HCT116 (cell line): Measurements from ENCODE around the gene HOMER1. TPM values are rescaled to one million over a fixed set of nuclear protein-coding genes. Genes with fewer than 3 reads are reported as not detected.

Experiments
- ATAC-seq: fragments of 200-7000 bp; cut with Tn5 transposase; 2 replicates; pipeline ENCODE4 v1.9.1; 2020; ENCODE audit warnings: mild to moderate bottlenecking, moderate library complexity
- BruUV-seq: library from RNA; stranded (reverse); fragments of 400-500 nt; replicated peaks from 2 replicates; lab custom pipeline; 2021; lab: Mats Ljungman, UMichigan
- CTCF ChIA-PET: fragments of 300-600 bp; sonication (Branson Sonifier 250); formaldehyde crosslinking; loops from one replicate; lab custom pipeline; 2021; ENCODE audit warnings: antibody characterized with exemption; lab: Charles Lee
- POLR2A ChIA-PET: fragments of 300-600, 350-600 bp; sonication (Branson Sonifier 250); formaldehyde crosslinking; loops from one replicate; lab custom pipeline; 2021; ENCODE audit warnings: antibody characterized with exemption; lab: Charles Lee
- RAD21 ChIA-PET, 2 experiments: fragments of 300-600 bp; sonication (Branson Sonifier 250); formaldehyde crosslinking; loops; one replicate each; lab custom pipeline; 2023; ENCODE audit warnings: low total read pairs in 2 of 2; ENCODE audit not compliant: uncharacterized antibody in 2 of 2, unreplicated experiment in 2 of 2, low non-redundant PET in 1 of 2; lab: Charles Lee
- DNase-seq: peaks from one replicate; pipeline ENCODE4 v3.0.0-alpha.2; 2010; ENCODE audit warnings: low read depth, low spot score
- H2AFZ ChIP-seq: fragments of 200-600 bp; shearing (Covaris generic), sonication (generic); 2 replicates; pipeline ENCODE4 v1.6.1; 2017; ENCODE audit warnings: low read depth, mixed run types, mixed read lengths, antibody characterized with exemption, low read length; ENCODE audit not compliant: poor library complexity, severe bottlenecking
- H3K27ac ChIP-seq: 2 replicates; pipeline ENCODE4 v1.5.1; 2012; ENCODE audit warnings: low read depth, low read length
- H3K27me3 ChIP-seq: fragments of 200-600 bp; sonication (generic); 2 replicates; pipeline ENCODE4 v1.6.1; 2016; ENCODE audit warnings: mixed run types, low read length, mixed read lengths; ENCODE audit not compliant: insufficient read depth
- H3K36me3 ChIP-seq, 2 experiments: fragments of 200-500 bp in 1 of 2; fragments of 200-600 bp in 1 of 2; sonication (Bioruptor generic) in 1 of 2; sonication (generic) in 1 of 2; 2 replicates each; pipeline versions ENCODE4 v1.5.1 to v1.6.1; 2014 to 2016; ENCODE audit warnings: low read length in 2 of 2, inconsistent platforms in 1 of 2, mixed read lengths in 1 of 2, mixed run types in 1 of 2; ENCODE audit not compliant: insufficient read depth in 2 of 2, control insufficient read depth in 1 of 2
- H3K4me1 ChIP-seq, 2 experiments: fragments of 200-600 bp in 1 of 2; sonication (generic) in 1 of 2; 2 replicates each; pipeline versions ENCODE4 v1.5.1 to v1.6.1; 2012 to 2017; ENCODE audit warnings: low read length in 2 of 2, inconsistent platforms in 1 of 2, mild to moderate bottlenecking in 1 of 2, mixed read lengths in 1 of 2, mixed run types in 1 of 2, moderate library complexity in 1 of 2; ENCODE audit not compliant: insufficient read depth in 2 of 2, control insufficient read depth in 1 of 2
- H3K4me2 ChIP-seq: fragments of 200-600 bp; sonication (generic); 2 replicates; pipeline ENCODE4 v1.6.1; 2017; ENCODE audit warnings: mixed run types, low read length, mixed read lengths
- H3K4me3 ChIP-seq, 2 experiments: fragments of 200-600 bp in 1 of 2; sonication (generic) in 1 of 2; replicated peaks in 1 of 2; 2 replicates each; pipeline ENCODE4 v1.5.1; 2011 to 2016; ENCODE audit warnings: low read length in 2 of 2, control low read depth in 1 of 2, low read depth in 1 of 2, mild to moderate bottlenecking in 1 of 2, mixed read lengths in 1 of 2, mixed run types in 1 of 2
- H3K79me2 ChIP-seq: fragments of 200-600 bp; sonication (generic); 2 replicates; pipeline ENCODE4 v1.6.1; 2017; ENCODE audit warnings: mild to moderate bottlenecking, mixed run types, low read length, moderate library complexity, mixed read lengths; ENCODE audit not compliant: insufficient read depth
- H3K9ac ChIP-seq: fragments of 200-600 bp; sonication (generic); 2 replicates; pipeline ENCODE4 v1.6.1; 2016; ENCODE audit warnings: low read length, mixed read lengths
- H3K9me2 ChIP-seq: fragments of 200-600 bp; sonication (generic), shearing (Covaris generic); 2 replicates; pipeline ENCODE4 v1.6.1; 2017; ENCODE audit warnings: mixed run types, mild to moderate bottlenecking, moderate library complexity; ENCODE audit not compliant: insufficient read depth
- H3K9me3 ChIP-seq, 2 experiments: fragments of 200-500 bp in 1 of 2; fragments of 200-600 bp in 1 of 2; sonication (Bioruptor generic) in 1 of 2; sonication (generic) in 1 of 2; 2 replicates each; pipeline ENCODE4 v1.6.1; 2014 to 2017; ENCODE audit warnings: low read length in 2 of 2, mixed read lengths in 2 of 2, inconsistent platforms in 1 of 2, low read depth in 1 of 2, mild to moderate bottlenecking in 1 of 2, mixed run types in 1 of 2, moderate library complexity in 1 of 2; ENCODE audit not compliant: control insufficient read depth in 1 of 2, insufficient read depth in 1 of 2
- H4K20me1 ChIP-seq: fragments of 200-600 bp; sonication (generic), shearing (Covaris generic); 2 replicates; pipeline ENCODE4 v1.6.1; 2017; ENCODE audit warnings: mixed run types, mild to moderate bottlenecking, moderate library complexity; ENCODE audit not compliant: insufficient read depth
- CBX3 ChIP-seq: IDR thresholded peaks from 2 replicates; pipeline ENCODE4 v1.6.1; 2012; ENCODE audit warnings: low read depth
- CEBPB ChIP-seq: IDR thresholded peaks from 2 replicates; pipeline ENCODE4 v1.6.1; 2012; ENCODE audit warnings: low read depth
- EGR1 ChIP-seq: IDR thresholded peaks from 2 replicates; pipeline ENCODE4 v1.6.1; 2012; ENCODE audit warnings: low read depth
- ELF1 ChIP-seq: IDR thresholded peaks from 2 replicates; pipeline ENCODE4 v1.6.1; 2012; ENCODE audit warnings: low read depth, borderline replicate concordance
- EZH2 ChIP-seq: fragments of 200-600 bp; sonication (generic); IDR thresholded peaks from 2 replicates; pipeline ENCODE4 v1.6.1; 2017; ENCODE audit warnings: antibody characterized with exemption, mixed run types
- EZH2phosphoT487 ChIP-seq: fragments of 200-600 bp; IDR thresholded peaks from 2 replicates; pipeline ENCODE4 v1.6.1; 2018; ENCODE audit warnings: antibody characterized with exemption, borderline replicate concordance
- FOSL1 ChIP-seq: IDR thresholded peaks from 2 replicates; pipeline ENCODE4 v1.6.1; 2012; ENCODE audit warnings: low read depth
- JUND ChIP-seq: IDR thresholded peaks from 2 replicates; pipeline ENCODE4 v1.6.1; 2012
- POLR2A ChIP-seq: IDR thresholded peaks from 2 replicates; pipeline ENCODE4 v1.7.0; 2011; ENCODE audit warnings: borderline replicate concordance; ENCODE audit not compliant: insufficient read depth, insufficient read length; ENCODE audit errors: extremely low read depth
- POLR2AphosphoS5 ChIP-seq: IDR thresholded peaks from 2 replicates; pipeline ENCODE4 v1.6.1; 2011; ENCODE audit warnings: mild to moderate bottlenecking, low read depth, low read length, moderate library complexity
- RAD21 ChIP-seq: IDR thresholded peaks from 2 replicates; pipeline ENCODE4 v1.6.1; 2012; ENCODE audit warnings: low read depth, mild to moderate bottlenecking
- SIN3A ChIP-seq: IDR thresholded peaks from 2 replicates; pipeline ENCODE4 v1.6.1; 2012; ENCODE audit warnings: low read depth
- YY1 ChIP-seq: IDR thresholded peaks from 2 replicates; pipeline ENCODE4 v1.6.1; 2011; ENCODE audit warnings: low read length, low read depth, moderate library complexity, mild to moderate bottlenecking; ENCODE audit not compliant: insufficient replicate concordance; ENCODE audit errors: extremely low read depth
- ZFX ChIP-seq: fragments of 450-650 bp; IDR thresholded peaks from 2 replicates; pipeline ENCODE4 v1.6.1; 2017
- ZNF274 ChIP-seq: fragments of 200-500 bp; sonication (Bioruptor generic); IDR thresholded peaks from 2 replicates; pipeline ENCODE4 v1.6.1; 2014; ENCODE audit warnings: mild to moderate bottlenecking, low read depth, low read length, inconsistent platforms
- intact Hi-C: fragments of 100-400 bp; cut with micrococcal nuclease; formaldehyde crosslinking; loops from 2 replicates; pipeline ENCODE4 v1.10.0; 2022
- total RNA-seq: library from RNA; stranded (reverse); gene quantifications from one replicate; pipeline ENCODE4 v1.2.1, GENCODE V29; 2021; ENCODE audit not compliant: unreplicated experiment
- TF ChIP-seq, protein P1 (sequence below): IDR thresholded peaks from 2 replicates; pipeline ENCODE4 v1.6.1; 2011; ENCODE audit warnings: mild to moderate bottlenecking, low read length, moderate library complexity; ENCODE audit not compliant: insufficient replicate concordance; ENCODE audit errors: extremely low read depth
- TF ChIP-seq, protein P2 (sequence below): IDR thresholded peaks from 2 replicates; pipeline ENCODE4 v1.6.1; 2012
- TF ChIP-seq, protein P3 (sequence below), 3 experiments: fragments of 200-600 bp in 1 of 3; sonication (generic) in 1 of 3; IDR thresholded peaks in 2 of 3; conservative IDR thresholded peaks in 1 of 3; 2 replicates each; pipeline ENCODE4 v1.5.1; 2012 to 2017; ENCODE audit warnings: low read depth in 2 of 3, low read length in 2 of 3, antibody characterized with exemption in 1 of 3, borderline replicate concordance in 1 of 3, control low read depth in 1 of 3, mild to moderate bottlenecking in 1 of 3, mixed read lengths in 1 of 3, mixed run types in 1 of 3, moderate library complexity in 1 of 3; ENCODE audit not compliant: insufficient read depth in 1 of 3

Gene HOMER1
- total RNA-seq, 1 experiment from 2014 or later: 21.4 TPM

DNA sequence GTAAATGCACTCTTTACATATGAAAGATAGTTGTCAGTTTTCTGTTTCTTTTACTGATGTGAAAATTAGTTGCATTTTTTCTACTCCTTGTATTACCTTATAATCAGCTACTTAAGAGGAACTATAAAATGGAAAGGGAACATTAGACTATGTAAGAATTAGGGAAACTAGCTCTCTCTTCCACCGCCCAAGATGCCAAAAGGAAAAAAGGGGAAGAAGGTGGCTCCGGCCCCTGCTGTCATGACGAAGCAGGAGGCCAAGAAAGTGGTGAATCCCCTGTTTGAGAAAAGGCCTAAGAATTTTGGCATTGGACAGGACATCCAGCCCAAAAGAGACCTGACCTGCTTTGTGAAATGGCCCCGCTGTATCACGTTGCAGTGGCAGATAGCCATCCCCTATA lies 15.2 kb upstream of the HOMER1 start (continued):
- TF ChIP-seq RAD21 (no peak), CBX3 (no peak), POLR2A (no peak)

DNA sequence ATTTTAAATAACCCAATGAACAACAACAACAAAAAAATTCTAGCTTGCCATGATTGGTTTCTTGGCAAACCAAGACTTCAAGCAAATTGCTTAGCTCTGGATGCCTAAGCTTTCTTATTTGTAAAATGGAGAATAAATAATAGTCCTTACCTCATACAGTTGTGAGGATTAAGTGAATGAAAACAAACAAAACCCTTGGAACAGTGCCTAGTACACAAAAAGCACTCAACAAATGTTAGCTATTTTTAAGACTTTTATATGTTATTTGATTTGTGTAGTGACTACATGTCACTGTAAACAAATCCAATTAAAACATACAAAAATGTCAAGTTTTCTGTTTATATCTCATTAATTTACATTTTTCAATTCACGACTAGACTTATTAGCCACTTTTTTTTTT lies 13.5 kb upstream of the HOMER1 start:
- no peak for ATAC-seq
- POLR2A ChIA-PET: no interaction called here
- H3K27me3 ChIP-seq: no peaks in the 10 kb centered on the region
- BruUV-seq: no TSS peak
- no peak for TF ChIP-seq POLR2AphosphoS5
- TF ChIP-seq, protein P1, sequence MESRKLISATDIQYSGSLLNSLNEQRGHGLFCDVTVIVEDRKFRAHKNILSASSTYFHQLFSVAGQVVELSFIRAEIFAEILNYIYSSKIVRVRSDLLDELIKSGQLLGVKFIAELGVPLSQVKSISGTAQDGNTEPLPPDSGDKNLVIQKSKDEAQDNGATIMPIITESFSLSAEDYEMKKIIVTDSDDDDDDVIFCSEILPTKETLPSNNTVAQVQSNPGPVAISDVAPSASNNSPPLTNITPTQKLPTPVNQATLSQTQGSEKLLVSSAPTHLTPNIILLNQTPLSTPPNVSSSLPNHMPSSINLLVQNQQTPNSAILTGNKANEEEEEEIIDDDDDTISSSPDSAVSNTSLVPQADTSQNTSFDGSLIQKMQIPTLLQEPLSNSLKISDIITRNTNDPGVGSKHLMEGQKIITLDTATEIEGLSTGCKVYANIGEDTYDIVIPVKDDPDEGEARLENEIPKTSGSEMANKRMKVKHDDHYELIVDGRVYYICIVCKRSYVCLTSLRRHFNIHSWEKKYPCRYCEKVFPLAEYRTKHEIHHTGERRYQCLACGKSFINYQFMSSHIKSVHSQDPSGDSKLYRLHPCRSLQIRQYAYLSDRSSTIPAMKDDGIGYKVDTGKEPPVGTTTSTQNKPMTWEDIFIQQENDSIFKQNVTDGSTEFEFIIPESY: no peak
- no peak for TF ChIP-seq SIN3A
- TF ChIP-seq, protein P2, sequence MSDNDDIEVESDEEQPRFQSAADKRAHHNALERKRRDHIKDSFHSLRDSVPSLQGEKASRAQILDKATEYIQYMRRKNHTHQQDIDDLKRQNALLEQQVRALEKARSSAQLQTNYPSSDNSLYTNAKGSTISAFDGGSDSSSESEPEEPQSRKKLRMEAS: no peak
- no peak for TF ChIP-seq EZH2phosphoT487
- no peak for TF ChIP-seq ZNF274
- no peak for TF ChIP-seq JUND
- TF ChIP-seq ZFX: no peak
- TF ChIP-seq EGR1: no peak
- TF ChIP-seq RAD21: no peak
- no peak for TF ChIP-seq FOSL1
- TF ChIP-seq, protein P3, sequence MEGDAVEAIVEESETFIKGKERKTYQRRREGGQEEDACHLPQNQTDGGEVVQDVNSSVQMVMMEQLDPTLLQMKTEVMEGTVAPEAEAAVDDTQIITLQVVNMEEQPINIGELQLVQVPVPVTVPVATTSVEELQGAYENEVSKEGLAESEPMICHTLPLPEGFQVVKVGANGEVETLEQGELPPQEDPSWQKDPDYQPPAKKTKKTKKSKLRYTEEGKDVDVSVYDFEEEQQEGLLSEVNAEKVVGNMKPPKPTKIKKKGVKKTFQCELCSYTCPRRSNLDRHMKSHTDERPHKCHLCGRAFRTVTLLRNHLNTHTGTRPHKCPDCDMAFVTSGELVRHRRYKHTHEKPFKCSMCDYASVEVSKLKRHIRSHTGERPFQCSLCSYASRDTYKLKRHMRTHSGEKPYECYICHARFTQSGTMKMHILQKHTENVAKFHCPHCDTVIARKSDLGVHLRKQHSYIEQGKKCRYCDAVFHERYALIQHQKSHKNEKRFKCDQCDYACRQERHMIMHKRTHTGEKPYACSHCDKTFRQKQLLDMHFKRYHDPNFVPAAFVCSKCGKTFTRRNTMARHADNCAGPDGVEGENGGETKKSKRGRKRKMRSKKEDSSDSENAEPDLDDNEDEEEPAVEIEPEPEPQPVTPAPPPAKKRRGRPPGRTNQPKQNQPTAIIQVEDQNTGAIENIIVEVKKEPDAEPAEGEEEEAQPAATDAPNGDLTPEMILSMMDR (IDR thresholded peaks at IDR 0.05 in 2 of 3, conservative IDR thresholded peaks at IDR 0.05 in 1 of 3; ENCODE audit: borderline replicate concordance in 1 of 3, insufficient read depth in 1 of 3, low read depth in 2 of 3, low read length in 2 of 3): no peak
- no peak for TF ChIP-seq CEBPB
- no peak for TF ChIP-seq CBX3
- no peak for TF ChIP-seq YY1
- no peak for TF ChIP-seq POLR2A
- TF ChIP-seq EZH2: no peak
- TF ChIP-seq ELF1: no peak
- no peak overlapping the region for H3K27ac ChIP-seq
- no peaks in the 10 kb centered on the region for H3K79me2 ChIP-seq
- H3K4me1 ChIP-seq: no peaks in the 10 kb centered on the region
- intact Hi-C loops: no loop called here
- DNase-seq: no peak
- H2AFZ ChIP-seq: no peak overlapping the region
- H3K9me2 ChIP-seq: peaks cover 2% of the 10 kb centered on the region; the same call in 1 of the 2 replicates
- RAD21 ChIA-PET: no interaction called here
- H3K4me2 ChIP-seq: no peak overlapping the region
- H3K9ac ChIP-seq: no peak overlapping the region
- H3K36me3 ChIP-seq: no peaks in the 10 kb centered on the region
- no peak overlapping the region for H3K4me3 ChIP-seq
- H3K9me3 ChIP-seq: 0 out of 4 replicates have a peak, but pooled peaks cover 0 to 4% of the 10 kb centered on the region in 2 experiments
- H4K20me1 ChIP-seq: no peaks in the 10 kb centered on the region
- CTCF ChIA-PET: no interaction called here
